Tibial nerve (tissue), 4 donors: ENCODE measurements around the gene PARVG.

ENCODE experiments used
- EP300 ChIP-seq, 2 donors: sonication (generic); formaldehyde crosslinking; IDR thresholded peaks; one replicate each; pipeline ENCODE4 v1.6.1; 2017; ENCODE audit warnings: antibody characterized with exemption in 2 of 2, mild to moderate bottlenecking in 1 of 2
- POLR2A ChIP-seq, 2 donors: fragments of 450-650 bp; IDR thresholded peaks; one replicate each; pipeline ENCODE4 v1.6.1; 2017; ENCODE audit warnings: antibody characterized with exemption in 2 of 2, mild to moderate bottlenecking in 2 of 2, moderate library complexity in 2 of 2
- TF ChIP-seq, protein P1 (sequence below), 5 experiments: fragments of 200-600 bp in 3 of 5; fragments of 450-650 bp in 2 of 5; sonication (generic) in 3 of 5; IDR thresholded peaks; one replicate each; pipeline ENCODE4 v1.5.1; 2016 to 2019; ENCODE audit warnings: antibody characterized with exemption in 5 of 5, mild to moderate bottlenecking in 3 of 5, moderate library complexity in 2 of 5

DNA sequence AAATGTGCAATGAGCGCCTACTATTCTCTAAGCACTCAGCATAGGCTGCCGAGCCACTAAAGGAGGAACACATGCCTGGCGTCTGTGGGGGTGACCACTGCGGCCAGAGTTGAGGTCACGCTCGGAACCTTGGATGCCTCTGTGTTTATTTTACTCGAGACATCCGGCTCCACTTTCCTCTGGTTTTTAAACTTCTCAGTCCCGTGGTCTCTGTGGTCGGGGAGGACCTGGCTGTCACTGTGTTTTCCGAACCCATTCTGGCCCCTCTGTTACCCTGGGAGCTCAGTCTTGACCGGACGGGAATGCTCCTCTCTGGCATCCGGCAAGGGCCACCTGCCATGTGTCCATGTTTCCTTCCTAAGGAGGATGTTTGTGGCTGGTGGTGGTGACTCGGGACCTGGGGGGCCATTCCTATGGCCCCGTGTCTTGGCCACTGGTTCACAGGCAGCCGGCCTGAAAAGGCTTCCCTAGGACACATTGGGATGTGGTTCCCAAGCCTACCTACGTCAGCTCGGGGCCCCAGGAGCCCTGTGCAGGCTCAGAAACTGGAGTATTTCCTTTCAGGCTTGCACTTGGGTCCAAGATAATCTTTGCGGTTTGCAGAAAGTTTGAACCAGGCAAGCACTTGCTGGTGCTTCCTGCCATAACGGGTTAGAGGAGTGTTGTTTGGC is 46.7 kb upstream of the PARVG start:
- TF ChIP-seq, protein P1, sequence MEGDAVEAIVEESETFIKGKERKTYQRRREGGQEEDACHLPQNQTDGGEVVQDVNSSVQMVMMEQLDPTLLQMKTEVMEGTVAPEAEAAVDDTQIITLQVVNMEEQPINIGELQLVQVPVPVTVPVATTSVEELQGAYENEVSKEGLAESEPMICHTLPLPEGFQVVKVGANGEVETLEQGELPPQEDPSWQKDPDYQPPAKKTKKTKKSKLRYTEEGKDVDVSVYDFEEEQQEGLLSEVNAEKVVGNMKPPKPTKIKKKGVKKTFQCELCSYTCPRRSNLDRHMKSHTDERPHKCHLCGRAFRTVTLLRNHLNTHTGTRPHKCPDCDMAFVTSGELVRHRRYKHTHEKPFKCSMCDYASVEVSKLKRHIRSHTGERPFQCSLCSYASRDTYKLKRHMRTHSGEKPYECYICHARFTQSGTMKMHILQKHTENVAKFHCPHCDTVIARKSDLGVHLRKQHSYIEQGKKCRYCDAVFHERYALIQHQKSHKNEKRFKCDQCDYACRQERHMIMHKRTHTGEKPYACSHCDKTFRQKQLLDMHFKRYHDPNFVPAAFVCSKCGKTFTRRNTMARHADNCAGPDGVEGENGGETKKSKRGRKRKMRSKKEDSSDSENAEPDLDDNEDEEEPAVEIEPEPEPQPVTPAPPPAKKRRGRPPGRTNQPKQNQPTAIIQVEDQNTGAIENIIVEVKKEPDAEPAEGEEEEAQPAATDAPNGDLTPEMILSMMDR (IDR thresholded peaks at IDR 0.05), result no peak
- TF ChIP-seq EP300 (IDR thresholded peaks at IDR 0.05) (peak in 1 of 2 donors; percentile 8), POLR2A (IDR thresholded peaks at IDR 0.05) (no peak)
